Posterior vena cava (tissue), 2 donors: ENCODE measurements around the gene CELSR1. TPM values are rescaled to one million over a fixed set of nuclear protein-coding genes. Genes with fewer than 3 reads are reported as not detected.

Experiments used
- DNase-seq: peaks from one replicate; pipeline ENCODE4 v3.0.0-alpha.2; 2020; ENCODE audit warnings: low spot score
- intact Hi-C, 2 donors: fragments of 100-400 bp; cut with DNase I; formaldehyde crosslinking; loops; one replicate each; pipeline versions ENCODE4 v1.14.1 to v1.14.2; 2022 to 2023
- total RNA-seq, 2 donors: library from RNA; stranded (reverse); fragmentation: NEBNext Ultra II Directional; extraction: Animal tissue kit (Norgen Biotek cat#: 25700); gene quantifications; one replicate each; pipeline ENCODE4 v1.2.1, GENCODE V29; 2021
- donor health status: DM: yes; HTN: yes; CAD: no.
- donor health status: DM: yes; HTN: yes; CAD: no.

The CELSR1 gene
- total RNA-seq, 2 donors from 2014 or later: 2.6 to 2.8 TPM

DNA sequence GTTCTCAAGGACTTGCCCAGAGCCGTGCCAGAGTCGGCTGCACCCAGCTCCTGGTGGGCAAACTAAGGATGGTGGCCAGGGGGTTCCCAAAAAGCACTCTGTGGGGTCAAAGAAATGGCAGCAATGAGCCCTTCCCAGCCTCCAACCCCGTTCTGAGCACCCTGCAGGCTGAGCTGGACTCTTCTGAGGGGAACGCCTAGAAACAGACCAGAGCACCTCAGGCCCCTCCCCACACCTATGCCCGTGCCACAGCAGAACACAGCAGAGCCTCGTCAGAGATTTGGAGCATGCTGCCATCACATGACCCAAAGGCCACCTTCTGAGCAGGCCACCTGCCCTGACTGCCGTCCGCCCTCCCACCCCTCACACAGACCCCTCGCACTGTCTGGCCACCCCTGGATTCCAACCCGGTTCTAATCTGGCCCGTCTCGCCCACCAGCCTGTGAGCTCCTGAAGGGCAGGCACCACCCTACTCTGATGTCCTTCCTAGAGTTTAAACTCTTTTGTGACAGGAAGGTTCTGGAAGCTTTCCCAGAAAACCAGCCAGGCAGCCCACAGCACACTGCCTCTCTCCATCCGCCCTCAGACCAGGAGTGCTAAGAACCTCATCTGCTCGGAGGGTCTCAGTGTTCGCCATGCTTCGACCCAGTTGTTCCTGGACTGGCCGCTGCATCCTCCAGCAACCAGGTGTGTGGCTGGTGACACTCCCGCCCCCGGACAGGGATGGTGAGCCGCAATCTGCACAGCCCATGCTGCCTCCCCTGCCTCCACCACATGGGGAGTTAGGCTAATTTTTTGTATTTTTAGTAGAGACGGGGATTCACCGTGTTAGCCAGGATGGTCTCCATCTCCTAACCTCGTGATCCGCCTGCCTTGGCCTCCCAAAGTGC is 97.6 kb downstream of the CELSR1 start:
- intact Hi-C loops: no loop called here
- no peak for DNase-seq

DNA sequence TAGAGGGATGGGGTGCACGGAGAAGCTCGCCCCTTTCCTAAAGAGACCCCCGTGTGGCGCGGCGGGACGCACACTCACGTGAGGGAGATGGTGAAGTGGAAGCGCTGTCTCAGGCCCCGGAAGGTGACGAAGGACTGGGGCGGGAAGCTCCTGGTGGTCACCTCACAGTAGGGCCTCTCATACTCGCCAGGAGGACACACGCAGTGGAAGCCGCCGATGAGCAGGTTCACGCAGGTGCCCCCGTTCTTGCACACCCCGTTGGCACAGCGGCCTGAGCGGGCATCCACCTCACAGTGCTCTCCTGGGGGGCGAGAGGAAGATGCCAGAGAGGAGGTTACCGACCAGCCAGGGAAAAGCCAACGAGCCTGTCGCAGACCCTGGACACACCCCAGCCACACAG is 98.3 kb downstream of the CELSR1 start:
- intact Hi-C loops: no loop called here
- no peak for DNase-seq

DNA sequence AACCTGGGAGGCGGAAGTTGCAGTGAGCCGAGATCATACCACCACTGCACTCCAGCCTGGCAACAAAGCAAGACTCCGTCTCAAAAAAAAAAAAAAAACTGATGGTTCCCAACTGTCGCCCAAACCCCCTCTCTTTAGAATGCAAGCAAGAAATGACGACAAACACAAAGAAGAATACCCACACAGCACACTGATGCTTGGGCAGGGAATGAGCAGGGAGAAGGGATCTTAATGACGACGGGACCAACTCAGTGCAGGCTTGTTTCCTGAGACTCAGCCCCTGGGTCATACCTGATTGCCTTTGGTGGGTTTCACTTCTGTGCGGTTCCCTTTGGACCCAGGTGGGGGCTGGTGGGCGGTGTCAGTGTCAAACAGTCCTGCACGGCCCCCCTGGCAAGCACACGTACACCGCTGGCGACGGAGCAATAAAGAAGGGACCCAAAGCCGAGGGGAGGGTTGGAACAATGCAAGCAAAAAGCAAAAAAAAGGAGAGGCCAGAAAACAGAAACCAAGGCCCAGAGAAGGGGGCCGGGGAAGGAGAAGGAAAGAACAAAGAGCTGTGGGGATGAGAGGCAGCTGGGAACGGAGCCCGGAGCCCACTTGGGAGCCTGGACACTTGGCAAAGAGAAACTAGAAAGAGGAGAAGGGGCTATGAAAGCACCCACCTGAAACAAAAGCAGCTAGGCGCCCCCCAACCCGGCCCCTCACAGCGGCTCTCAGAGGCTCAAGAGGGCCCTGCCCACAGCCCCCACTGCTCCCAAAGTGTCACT is 99.6 kb downstream of the CELSR1 start:
- DNase-seq: no peak
- intact Hi-C loops: no loop called here

DNA sequence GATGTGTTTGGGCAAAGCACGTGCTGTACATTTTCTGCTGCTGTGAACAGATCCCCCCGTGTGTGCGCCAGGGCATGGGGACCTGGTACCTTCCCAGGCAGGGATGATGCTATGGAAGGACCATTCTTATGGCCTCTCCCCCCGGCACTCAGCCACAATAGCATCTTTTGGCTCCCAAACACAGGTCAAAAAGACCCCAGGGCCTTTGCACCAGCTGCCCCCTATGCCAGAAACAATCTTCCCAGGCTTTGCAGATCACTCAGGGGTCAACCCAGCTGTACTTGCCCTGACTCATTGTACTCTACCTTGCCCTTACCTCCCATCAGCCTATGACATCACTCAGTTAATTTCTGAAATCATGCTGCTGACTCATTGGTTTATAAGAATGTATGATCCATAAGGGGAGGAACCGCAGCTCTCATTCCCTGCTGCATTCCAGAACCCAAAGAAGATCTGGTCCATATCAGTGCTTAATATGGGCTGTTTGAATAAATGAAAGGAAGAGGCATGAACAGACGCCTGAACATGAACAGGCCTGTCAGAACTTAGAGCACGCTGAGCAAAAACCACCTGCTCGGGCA is 100.7 kb downstream of the CELSR1 start:
- intact Hi-C loops: no loop called here
- DNase-seq: no peak

DNA sequence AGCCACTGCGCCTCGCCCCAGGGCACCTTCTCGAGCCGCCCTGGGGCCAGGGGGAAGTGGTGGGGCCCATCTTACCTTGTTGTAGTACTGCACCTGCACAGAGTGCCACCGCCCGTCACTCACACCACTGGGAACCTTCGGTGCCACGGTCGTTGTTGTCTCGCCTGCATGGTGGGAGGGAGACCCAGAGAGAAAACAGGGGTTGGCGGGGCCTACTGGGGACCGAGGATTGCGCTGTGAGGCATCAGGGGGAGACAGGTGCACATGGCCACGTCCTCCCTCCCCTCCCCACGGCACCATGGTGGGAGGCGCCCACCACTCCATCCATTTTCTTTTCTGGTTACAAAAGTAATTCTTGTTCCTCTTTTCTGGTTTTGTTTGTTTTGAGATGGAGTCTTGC is 104.1 kb downstream of the CELSR1 start:
- DNase-seq: no peak
- intact Hi-C loops: no loop called here

DNA sequence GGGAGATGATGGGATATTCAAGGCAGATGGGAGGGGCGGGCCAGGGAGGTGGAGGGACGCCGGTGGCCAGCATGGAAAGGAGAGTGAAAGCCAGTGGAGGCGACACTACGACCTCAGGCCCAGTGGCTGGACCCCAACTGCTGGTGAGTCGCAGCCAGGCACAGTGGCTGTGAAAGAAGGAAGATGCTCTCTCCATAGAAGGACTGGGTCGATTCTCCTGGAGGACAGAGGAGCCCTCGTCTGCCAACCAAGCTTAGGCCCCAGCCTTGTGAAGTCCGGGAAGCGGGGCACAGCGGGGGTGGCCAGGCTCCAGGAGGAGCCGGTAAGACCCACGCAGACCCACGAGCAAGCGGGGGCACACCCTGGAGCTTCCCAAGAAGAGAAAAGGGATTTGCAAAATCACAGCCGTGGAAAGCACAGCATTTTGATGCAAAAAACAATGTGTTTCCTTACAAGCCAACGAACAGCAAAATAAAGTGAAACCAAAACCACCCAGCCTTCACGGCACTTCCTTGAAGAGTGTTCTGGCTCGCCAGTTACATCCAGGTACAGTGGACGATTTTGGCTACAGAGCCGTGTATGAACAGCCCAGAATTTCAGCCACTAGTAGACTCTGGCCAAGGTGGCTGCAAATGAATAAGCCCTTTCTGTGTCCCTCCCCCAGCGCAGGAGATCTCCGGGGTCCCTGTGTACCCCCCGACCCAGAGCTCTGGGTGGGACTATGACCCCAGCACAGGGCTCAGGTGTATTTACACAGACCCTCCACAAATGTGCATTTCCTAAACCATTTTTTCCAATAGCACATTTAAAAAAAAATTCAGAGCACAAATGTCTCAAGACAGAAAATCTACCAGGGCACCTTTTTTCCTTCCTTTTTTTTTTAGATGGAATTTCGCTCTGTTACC is 105.0 kb downstream of the CELSR1 start:
- DNase-seq: no peak
- intact Hi-C loops: no loop called here

DNA sequence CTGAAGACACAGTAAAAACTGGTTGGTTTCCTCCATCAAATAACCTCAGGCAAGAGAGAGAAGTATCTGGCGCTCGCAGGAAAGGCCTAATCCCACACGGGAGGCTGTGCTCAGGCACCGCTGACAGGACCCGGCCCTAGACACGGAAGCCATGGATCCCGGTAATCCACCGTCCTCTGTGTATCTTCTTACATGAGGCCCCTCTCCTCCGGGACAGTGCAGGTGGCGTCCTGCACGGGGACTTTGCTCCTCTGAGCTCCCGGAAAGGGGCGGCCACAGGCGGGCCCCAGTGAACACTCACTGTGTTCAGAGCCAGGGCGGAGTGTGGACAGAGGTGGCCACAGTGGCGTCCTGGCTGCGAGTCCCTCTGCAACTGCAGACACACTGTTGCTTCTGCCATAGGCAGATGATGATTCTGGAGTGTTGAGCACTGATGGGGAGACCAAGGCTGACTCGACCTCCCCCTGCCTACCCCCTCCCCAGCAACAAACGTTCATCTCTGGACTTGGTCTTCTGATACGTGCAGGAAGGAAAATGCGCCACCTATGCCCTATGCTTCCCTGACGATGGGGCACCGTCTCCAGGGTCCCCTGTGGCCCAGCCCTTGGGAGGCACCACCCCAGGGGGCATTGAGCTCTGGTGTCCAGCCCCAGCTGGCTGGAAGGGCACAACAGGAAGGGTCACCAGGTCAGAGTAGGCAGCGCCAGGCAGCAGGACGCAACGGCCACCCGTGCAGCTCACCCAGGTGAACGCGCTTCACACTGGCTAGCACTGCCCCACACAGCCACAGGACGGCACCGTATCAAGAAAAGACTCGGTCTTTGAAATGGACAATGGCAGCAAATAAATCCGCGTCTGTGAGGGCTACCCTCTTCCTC is 106.2 kb downstream of the CELSR1 start:
- no peak for DNase-seq
- intact Hi-C loops: no loop called here

DNA sequence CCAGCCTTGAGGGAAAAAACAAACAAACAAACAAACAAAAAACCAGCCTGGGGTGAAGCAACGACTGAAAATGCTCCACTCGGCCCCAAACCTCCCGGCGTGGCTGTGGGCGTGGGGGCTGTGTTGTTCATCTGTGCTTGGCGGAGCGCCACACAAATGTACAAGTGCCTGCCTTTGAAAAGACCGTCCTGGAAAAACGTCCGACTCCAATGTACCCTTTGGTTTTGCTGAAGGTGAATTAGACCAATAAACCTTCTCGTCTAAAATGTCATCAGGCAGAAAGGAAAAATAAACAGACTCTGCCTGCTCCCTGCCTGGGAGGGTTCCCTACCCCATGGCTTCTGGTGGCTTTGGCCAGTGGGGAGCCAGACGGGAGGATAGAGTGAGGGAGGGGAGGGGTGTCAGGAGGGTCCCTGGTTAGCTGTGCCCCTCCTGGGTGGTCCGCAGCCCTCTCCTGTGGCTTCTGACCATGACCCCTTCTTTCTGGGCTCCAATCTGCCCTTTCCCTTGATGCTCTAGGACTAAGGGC is 108.0 kb downstream of the CELSR1 start:
- DNase-seq: no peak
- intact Hi-C loops: no loop called here

DNA sequence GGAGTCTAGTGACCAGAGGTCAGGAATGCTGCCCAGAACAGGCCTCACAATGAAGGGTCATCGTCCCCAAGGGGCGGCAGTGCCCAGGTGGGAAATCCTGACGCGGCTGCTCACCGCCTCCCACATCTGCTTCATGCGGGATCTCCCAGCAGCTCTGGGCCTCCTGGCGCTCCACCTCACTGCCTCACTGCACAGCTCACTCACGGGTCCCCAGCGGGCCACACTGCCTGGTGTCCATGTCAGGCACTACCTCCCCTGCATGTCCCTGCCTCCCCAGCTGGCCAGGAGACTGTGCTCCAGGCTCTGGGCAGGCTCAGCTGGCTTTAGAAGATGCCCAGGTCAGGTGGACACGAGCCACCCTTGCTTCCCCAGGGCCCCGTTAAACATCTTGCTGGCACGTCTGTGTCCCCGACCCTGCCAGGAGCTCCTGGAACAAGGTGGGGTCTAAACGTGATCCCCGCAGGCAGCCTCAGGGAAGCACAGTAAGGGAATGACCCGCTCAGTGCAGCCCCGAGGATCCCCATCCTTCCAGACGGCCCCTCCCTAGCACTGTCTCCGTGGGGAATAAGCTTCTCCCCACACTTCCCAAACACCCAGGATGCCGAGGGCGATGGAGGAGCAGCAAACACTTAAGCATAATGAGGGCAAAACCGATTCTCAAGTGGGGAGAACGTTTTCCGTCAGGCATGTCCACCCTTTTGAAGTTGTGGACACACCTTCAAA is 108.7 kb downstream of the CELSR1 start:
- intact Hi-C loops: no loop called here

DNA sequence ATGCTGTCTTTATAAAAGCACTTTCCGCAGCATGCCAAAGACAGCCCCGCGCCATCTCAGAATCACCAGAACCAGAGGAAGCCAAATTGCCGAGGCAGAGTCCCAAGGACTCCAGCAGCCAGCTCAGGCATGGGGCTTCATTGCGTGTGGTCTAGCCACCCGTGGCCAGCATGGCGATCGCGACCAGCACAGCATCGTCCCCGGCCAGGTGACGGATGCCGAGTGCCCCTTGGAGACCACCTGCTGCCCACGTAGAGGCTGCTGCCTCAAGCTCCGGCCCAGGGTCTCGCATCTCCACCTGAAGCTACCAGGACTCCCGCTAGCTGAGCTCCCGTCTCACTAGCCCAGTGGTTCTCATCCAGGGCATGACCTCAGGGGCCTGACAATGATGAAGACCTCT is 109.2 kb downstream of the CELSR1 start:
- intact Hi-C loops: no loop called here
- no peak for DNase-seq

More for the DNA sequence above, 108.7 kb downstream of the CELSR1 start:
- no peak for DNase-seq

DNA sequence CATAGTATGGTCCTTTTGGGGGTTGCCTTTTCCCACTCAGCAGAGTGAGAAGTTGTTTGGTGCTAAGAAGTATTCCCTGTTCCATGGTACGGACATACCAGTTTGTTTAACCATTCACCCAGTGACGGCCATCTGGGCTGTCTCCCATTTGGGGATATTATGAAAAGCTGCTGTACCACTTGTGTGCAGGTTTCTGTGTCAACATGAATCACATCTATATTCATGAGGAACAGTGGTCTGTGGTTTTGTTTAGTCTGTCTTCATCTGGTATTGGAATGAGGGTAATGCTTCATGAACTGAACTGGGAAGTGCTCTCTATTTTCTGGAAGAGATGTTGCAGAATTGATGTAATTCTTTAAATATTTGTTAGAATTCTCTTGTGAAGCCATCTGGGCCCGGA is 112.4 kb downstream of the CELSR1 start:
- intact Hi-C loops: no loop called here
- DNase-seq: no peak

DNA sequence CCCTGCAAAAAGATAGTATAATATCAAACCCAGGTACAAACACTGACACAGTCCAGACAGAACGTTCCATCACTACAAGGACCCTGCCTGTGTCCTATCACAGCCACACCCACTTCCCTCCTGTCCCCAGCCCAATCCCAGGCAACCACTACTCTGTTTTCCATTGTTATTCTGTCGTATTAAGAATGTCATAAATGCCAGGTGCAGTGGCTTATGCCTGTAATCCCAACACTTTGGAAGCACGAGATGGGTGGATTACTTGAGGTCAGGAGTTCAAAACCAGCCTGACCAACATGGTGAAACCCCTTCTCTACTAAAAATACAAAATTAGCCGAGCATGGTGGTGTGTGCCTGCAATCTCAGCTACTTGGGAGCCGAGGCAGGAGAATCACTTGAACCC is 112.9 kb downstream of the CELSR1 start:
- intact Hi-C loops: no loop called here
- DNase-seq: no peak

DNA sequence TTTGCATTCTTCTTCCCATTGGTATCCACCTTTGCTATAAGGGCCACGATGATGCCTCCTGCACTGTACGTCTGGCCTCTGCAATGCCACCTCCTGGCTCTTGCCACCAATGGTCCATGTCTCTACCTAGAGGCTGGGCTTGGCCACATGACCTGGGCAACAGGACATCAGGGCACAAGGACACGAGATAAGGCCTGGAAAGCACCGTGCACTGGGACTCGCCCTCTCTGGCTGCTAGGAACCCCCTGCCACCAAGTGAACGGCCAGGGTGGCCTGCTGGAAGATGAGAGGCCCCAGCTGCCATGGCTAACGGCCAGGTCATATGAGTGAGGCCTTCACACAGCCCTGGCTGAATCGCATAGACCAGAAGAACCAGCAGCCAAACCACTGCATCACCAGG is 114.5 kb downstream of the CELSR1 start:
- intact Hi-C loops: no loop called here
- DNase-seq: no peak

DNA sequence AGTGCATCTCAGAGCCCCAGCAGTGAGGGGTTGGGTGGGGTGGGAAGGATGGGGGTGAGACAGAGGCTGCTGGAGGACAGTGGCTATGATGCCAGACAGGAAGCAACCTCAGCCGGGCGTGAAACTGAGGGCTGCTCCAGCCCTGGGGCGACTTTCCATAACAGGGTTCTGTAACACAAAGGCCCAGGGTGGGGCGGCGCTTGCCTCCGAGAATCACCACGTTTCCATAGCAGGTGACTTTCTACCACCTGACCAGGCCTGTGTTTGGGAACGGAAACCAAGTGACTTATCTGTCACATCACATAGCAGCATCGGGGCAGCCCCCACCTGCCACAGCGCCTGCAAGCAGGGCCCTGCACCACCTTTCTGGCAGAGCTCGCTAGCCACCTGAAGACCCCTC is 116.2 kb downstream of the CELSR1 start:
- intact Hi-C loops: no loop called here
- DNase-seq: no peak

DNA sequence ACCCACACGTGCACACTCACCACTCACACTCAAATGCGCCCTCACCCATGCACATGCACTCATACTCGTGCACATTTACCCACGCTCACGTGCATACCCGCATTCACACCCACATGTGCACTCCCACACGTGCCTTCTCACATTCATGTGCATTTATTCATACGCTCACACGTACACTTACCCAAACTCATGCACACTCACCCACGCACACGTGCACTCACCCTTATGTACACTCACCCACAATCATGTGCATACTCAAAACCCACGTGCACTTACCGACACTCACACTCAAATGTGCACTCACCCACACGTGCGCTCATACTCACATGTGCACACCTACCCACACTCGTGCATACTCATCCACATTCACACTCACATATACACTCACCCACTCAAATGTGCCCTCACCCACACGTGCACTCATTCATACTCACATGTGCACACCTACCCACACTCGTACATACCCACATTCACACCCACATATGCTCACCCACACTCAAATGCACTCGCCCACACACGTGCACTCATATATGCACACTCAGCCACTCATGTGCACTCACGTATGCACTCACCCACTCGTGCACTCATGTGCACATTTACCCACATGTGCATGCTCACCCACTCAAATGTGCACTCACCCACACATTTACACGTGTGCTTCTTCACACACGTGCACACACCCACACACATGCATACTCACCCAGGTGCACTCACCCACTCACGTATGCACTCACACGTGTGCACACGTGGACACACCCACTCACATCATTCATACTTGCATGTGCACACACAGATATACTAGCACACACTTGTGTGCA is 117.5 kb downstream of the CELSR1 start:
- DNase-seq: no peak
- intact Hi-C loops: no loop called here

DNA sequence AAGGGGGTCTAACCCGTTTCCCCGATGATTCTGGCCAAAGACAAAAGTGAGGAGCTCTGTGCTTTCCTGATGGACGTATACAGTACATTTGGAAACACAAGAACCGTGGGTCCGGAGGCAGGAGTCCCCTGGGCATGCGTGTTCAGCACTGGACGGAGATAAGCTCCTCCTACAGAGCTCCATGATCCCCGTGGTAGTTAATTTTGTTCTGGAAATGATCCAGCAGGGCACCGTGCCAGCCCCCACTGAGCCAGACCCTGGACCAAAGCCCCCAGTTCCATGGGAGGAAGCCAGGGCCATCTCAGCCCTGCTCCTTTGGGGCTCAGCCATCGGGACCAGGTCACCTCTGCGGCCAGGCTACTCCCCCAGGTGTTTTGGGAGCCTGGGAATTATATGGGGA is 118.6 kb downstream of the CELSR1 start:
- intact Hi-C loops: no loop called here
- DNase-seq: no peak

DNA sequence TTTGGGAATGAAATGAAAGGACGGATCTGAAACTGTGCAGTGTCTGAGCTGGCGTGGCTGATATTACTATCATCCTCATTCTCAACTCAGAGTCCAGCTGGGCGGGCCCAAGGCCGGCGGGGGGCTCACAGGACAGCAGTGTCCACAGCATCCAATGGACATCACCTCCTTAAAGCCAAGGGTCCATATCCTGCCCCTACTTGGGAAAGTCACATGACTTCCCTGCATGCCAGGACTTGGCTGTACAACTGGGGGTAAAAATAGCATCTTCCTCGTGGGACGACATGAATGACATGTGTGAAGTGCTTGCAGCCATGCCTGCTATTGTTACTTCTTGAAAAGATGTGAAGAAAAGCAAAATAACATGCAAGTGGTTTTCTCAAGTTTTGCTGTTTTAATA is 119.7 kb downstream of the CELSR1 start:
- intact Hi-C loops: no loop called here

More for the DNA sequence above, 119.7 kb downstream of the CELSR1 start:
- no peak for DNase-seq
